A673 (cell line): Measurements from ENCODE around the gene ANKRD27.

ENCODE experiments used
- EZH2 ChIP-seq: fragments of 200-600 bp; sonication (generic); IDR thresholded peaks from 2 replicates; pipeline ENCODE4 v1.6.1; 2017; ENCODE audit warnings: borderline replicate concordance, low read depth, mild to moderate bottlenecking, mixed read lengths, antibody characterized with exemption, low read length; ENCODE audit not compliant: poor library complexity, severe bottlenecking
- TF ChIP-seq, protein P1 (sequence below): fragments of 300-800, 200-600 bp; sonication (generic); conservative IDR thresholded peaks from 2 replicates; pipeline ENCODE4 v1.5.1; 2017; ENCODE audit warnings: low read depth, mild to moderate bottlenecking, antibody characterized with exemption, low read length, moderate library complexity, mixed read lengths

DNA sequence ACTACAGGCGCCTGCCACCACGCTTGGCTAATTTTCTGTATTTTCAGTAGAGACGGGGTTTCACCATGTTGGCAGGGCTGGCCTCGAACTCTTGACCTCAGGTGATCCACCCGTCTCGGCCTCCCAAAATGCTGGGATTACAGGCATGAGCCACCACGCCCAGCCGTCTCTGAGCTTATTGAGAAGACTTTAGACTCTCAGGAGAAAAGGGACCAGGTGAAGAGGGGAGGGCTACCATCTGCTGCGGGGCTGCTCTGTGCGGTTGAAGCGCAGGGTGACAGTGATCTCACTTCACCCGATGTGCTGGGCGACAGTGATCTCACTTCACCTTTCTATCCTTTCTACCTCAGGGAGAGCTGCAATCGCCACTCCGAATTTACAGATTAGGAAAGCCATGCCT lies 68.7 kb downstream of the ANKRD27 start:
- TF ChIP-seq, protein P1, sequence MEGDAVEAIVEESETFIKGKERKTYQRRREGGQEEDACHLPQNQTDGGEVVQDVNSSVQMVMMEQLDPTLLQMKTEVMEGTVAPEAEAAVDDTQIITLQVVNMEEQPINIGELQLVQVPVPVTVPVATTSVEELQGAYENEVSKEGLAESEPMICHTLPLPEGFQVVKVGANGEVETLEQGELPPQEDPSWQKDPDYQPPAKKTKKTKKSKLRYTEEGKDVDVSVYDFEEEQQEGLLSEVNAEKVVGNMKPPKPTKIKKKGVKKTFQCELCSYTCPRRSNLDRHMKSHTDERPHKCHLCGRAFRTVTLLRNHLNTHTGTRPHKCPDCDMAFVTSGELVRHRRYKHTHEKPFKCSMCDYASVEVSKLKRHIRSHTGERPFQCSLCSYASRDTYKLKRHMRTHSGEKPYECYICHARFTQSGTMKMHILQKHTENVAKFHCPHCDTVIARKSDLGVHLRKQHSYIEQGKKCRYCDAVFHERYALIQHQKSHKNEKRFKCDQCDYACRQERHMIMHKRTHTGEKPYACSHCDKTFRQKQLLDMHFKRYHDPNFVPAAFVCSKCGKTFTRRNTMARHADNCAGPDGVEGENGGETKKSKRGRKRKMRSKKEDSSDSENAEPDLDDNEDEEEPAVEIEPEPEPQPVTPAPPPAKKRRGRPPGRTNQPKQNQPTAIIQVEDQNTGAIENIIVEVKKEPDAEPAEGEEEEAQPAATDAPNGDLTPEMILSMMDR = no peak
- no peak for TF ChIP-seq EZH2
